Upper lobe of right lung (tissue), 1 donor: ENCODE results near the gene TEF. TPM values are rescaled to one million over a fixed set of nuclear protein-coding genes. Genes with fewer than 3 reads are reported as not detected.

ENCODE experiments used
- ATAC-seq: fragments of 200-7000 bp; cut with Tn5 transposase; one replicate; pipeline ENCODE4 v1.9.1; 2020; ENCODE audit warnings: mild to moderate bottlenecking, moderate library complexity
- DNase-seq: peaks from one replicate; pipeline ENCODE4 v3.0.0-alpha.2; 2020
- H3K27ac ChIP-seq: fragments of 200-600 bp; one replicate; pipeline ENCODE4 v1.8.0; 2022
- H3K27me3 ChIP-seq: fragments of 200-600 bp; one replicate; pipeline ENCODE4 v1.8.0; 2022; ENCODE audit warnings: mild to moderate bottlenecking
- H3K36me3 ChIP-seq: fragments of 200-600 bp; one replicate; pipeline ENCODE4 v1.8.0; 2022
- H3K4me1 ChIP-seq: fragments of 200-600 bp; one replicate; pipeline ENCODE4 v1.8.0; 2022
- H3K4me3 ChIP-seq: fragments of 200-600 bp; one replicate; pipeline ENCODE4 v1.8.0; 2022; ENCODE audit warnings: mild to moderate bottlenecking
- H3K9me3 ChIP-seq: fragments of 200-600 bp; one replicate; pipeline ENCODE4 v1.8.0; 2022
- CTCF ChIP-seq: fragments of 200-600 bp; IDR thresholded peaks from one replicate; pipeline ENCODE4 v1.8.0; 2022; ENCODE audit warnings: antibody characterized with exemption
- intact Hi-C: fragments of 100-400 bp; cut with DNase I; formaldehyde crosslinking; loops from one replicate; pipeline ENCODE4 v1.11.0; 2022
- total RNA-seq: library from RNA; stranded (reverse); fragmentation: NEBNext Ultra II Directional; extraction: Animal tissue kit (Norgen Biotek cat#: 25700); gene quantifications from one replicate; pipeline ENCODE4 v1.2.1, GENCODE V29; 2021
- donor health status: DM: no; HTN: yes; CAD: no; lungs with severe emphysema.

TEF gene
- total RNA-seq, 1 donor from 2014 or later = 45.6 TPM

- intact Hi-C loops = no loop called here
- H3K4me1 ChIP-seq = peaks cover 7% of the 10 kb centered on the region
- H3K27ac ChIP-seq = peak overlapping the region; percentile 99
- H3K4me3 ChIP-seq = peak overlapping the region; percentile 93
- H3K9me3 ChIP-seq = no peaks in the 10 kb centered on the region
- no peaks in the 10 kb centered on the region for H3K36me3 ChIP-seq
- peak; percentile 40 for ATAC-seq
- no peak for TF ChIP-seq CTCF
- DNase-seq = peak; percentile 87
- no peaks in the 10 kb centered on the region for H3K27me3 ChIP-seq
These were observed 65.9 kb downstream of the TEF start for GRCh38 chr22:41447435-41448188.

GRCh38 chr22:41448189-41448808 is 66.6 kb downstream of the TEF start:
- intact Hi-C loops = no loop called here
- no peaks in the 10 kb centered on the region for H3K27me3 ChIP-seq
- peak overlapping the region; percentile 93 for H3K4me3 ChIP-seq
- TF ChIP-seq CTCF = no peak
- ATAC-seq = peak; percentile 85
- peaks cover 5% of the 10 kb centered on the region for H3K4me1 ChIP-seq
- no peaks in the 10 kb centered on the region for H3K9me3 ChIP-seq
- peak overlapping the region; percentile 99 for H3K27ac ChIP-seq
- peak; percentile 96 for DNase-seq
- H3K36me3 ChIP-seq = no peaks in the 10 kb centered on the region

Other genes with a start within 250 kb of the TEF start
- gene L3MBTL2, start 176.6 kb upstream of the TEF start, total RNA-seq = 24.0 TPM
- gene CHADL, start 141.0 kb upstream of the TEF start, total RNA-seq = 3.4 TPM
- gene RANGAP1, start 95.8 kb upstream of the TEF start, total RNA-seq = 48.0 TPM
- gene ZC3H7B, start 80.4 kb upstream of the TEF start, total RNA-seq = 70.3 TPM
- 47.7 TPM for gene TOB2, start 64.9 kb downstream of the TEF start, total RNA-seq
- gene PHF5A, start 86.8 kb downstream of the TEF start, total RNA-seq = 32.9 TPM
- 84.1 TPM for gene ACO2, start 87.2 kb downstream of the TEF start, total RNA-seq
- gene POLR3H, start 162.5 kb downstream of the TEF start, total RNA-seq = 43.7 TPM
- gene CSDC2, start 179.1 kb downstream of the TEF start, total RNA-seq = 6.3 TPM
- gene PMM1, start 207.9 kb downstream of the TEF start, total RNA-seq = 44.4 TPM
- 29.5 TPM for gene DESI1, start 239.1 kb downstream of the TEF start, total RNA-seq
- gene XRCC6, start 239.4 kb downstream of the TEF start, total RNA-seq = 160 TPM